ENCODE results near the gene ZNF71. TPM values are rescaled to one million over a fixed set of nuclear protein-coding genes. Genes with fewer than 3 reads are reported as not detected.

Gene ZNF71
- total RNA-seq, 1 donor from 2014 or later = 19.5 TPM

DNA sequence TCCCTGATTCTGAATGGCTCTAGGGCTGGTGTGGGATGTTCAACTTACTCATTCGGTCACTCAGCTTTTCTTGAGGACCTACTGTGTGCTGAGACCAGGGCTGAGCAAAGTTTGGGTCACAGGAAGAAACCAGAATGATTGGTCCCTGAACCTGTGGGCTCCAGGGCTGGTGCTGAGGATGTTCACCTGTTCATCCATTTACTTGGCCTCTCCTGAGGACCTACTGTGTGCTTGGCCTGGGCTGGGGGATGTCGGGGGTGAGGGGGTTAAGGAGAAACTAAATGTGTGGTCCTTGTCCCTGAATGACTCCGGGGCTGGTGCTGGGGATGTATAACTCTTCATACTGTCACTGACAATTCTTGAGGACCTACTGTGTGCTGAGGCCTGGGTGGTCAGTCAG, 66.1 kb downstream of the ZNF71 start:
- Mint-ChIP-seq H3K4me3 (no peak overlapping the region), H3K27ac (no peak overlapping the region), H3K27me3 (ENCODE audit: low read depth) (no peaks in the 10 kb centered on the region), H3K9me3 (peaks cover 30% of the 10 kb centered on the region), H3K36me3 (peaks cover 7% of the 10 kb centered on the region), H3K4me1 (no peaks in the 10 kb centered on the region)
- TF ChIP-seq, protein P1, sequence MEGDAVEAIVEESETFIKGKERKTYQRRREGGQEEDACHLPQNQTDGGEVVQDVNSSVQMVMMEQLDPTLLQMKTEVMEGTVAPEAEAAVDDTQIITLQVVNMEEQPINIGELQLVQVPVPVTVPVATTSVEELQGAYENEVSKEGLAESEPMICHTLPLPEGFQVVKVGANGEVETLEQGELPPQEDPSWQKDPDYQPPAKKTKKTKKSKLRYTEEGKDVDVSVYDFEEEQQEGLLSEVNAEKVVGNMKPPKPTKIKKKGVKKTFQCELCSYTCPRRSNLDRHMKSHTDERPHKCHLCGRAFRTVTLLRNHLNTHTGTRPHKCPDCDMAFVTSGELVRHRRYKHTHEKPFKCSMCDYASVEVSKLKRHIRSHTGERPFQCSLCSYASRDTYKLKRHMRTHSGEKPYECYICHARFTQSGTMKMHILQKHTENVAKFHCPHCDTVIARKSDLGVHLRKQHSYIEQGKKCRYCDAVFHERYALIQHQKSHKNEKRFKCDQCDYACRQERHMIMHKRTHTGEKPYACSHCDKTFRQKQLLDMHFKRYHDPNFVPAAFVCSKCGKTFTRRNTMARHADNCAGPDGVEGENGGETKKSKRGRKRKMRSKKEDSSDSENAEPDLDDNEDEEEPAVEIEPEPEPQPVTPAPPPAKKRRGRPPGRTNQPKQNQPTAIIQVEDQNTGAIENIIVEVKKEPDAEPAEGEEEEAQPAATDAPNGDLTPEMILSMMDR (IDR thresholded peaks at IDR 0.05; ENCODE audit: unreplicated experiment) = no peak
- DNase-seq (ENCODE audit: low spot score in 2 of 2, unreplicated experiment in 2 of 2) = no peak

DNA sequence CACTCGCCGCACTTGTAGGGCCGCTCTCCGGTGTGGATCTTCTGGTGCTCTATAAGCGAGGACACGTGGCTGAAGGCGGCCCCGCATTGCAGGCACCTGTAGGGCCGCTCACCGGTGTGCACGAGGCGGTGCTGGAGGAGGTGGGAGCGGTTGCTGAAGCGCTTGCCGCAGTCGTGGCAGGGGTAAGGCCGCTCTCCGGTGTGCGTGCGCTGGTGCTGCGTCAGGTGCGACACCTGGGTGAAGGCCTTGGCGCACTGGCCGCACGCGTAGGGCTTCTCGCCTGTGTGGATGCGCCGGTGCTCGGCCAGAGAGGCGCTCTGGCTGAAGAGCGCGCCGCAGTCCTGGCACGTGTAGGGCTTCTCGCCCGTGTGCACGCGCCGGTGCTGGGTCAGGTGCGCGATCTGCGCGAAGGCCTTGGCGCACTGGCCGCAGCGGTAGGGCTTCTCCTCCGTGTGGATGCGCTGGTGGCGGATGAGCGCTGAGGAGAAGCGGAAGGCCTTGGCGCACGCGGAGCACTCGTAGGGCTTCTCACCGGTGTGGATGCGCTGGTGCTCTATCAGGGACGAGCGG, 68.9 kb downstream of the ZNF71 start:
- DNase-seq (ENCODE audit: low spot score in 2 of 2, unreplicated experiment in 2 of 2) = no peak
- Mint-ChIP-seq H3K36me3 (peaks cover 7% of the 10 kb centered on the region), H3K9me3 (peaks cover 22% of the 10 kb centered on the region), H3K27me3 (ENCODE audit: low read depth) (no peaks in the 10 kb centered on the region), H3K4me1 (no peaks in the 10 kb centered on the region), H3K4me3 (no peak overlapping the region), H3K27ac (no peak overlapping the region)
- TF ChIP-seq, protein P1 (IDR thresholded peaks at IDR 0.05; ENCODE audit: unreplicated experiment) = no peak

DNA sequence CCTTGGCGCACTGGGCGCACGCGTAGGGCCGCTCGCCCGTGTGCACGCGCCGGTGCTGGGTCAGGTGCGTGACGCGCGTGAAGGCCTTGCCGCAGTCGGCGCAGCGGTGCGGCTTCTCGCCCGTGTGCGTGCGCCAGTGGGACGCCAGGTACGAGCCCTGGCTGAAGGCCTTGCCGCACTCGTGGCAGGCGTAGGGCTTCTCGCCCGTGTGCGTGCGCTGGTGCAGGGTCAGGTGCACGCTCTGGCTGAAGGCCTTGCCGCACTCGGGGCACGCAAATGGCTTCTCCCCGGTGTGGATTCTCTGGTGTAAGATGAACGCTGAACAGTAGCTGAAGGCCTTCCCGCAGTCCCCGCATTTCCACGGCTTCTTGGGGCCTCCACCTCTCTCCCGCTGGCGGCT, 69.4 kb downstream of the ZNF71 start:
- TF ChIP-seq, protein P1 (IDR thresholded peaks at IDR 0.05; ENCODE audit: unreplicated experiment) = no peak
- H3K9me3 Mint-ChIP-seq = peaks cover 20% of the 10 kb centered on the region
- H3K4me3 Mint-ChIP-seq = no peak overlapping the region
- H3K27ac Mint-ChIP-seq = no peak overlapping the region
- no peaks in the 10 kb centered on the region for H3K27me3 Mint-ChIP-seq (ENCODE audit: low read depth)
- no peak for DNase-seq (ENCODE audit: low spot score in 2 of 2, unreplicated experiment in 2 of 2)
- H3K36me3 Mint-ChIP-seq = peaks cover 4% of the 10 kb centered on the region
- H3K4me1 Mint-ChIP-seq = no peaks in the 10 kb centered on the region

DNA sequence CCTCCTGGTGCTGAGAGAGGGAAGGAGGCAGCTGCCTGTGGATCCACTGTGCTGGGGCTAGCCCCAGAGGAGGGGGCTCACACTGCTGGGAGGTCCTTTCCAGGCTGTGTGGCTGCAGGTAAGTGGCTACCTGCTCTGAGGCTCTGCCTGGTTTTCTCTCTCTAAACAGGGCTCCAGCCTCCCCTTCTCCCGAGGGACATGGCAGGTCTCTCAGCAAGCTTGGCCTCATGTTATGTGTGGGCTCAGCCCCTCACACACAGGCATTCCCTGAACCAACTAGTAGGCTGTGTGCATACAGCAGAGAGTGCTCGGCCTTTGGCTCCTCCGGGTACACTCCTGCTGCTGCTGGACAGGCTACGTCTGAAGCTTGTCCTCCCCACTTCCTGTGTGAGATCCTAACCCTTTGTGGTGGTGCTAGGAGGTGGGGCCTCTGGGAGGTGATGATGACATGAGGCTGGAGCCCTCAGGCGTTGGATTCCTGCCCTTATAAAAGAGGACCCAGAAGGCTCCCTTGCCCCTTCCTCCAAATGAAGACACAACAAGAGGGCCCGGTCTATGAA, 72.3 kb downstream of the ZNF71 start:
- H3K27ac Mint-ChIP-seq = no peak overlapping the region
- TF ChIP-seq, protein P1 (IDR thresholded peaks at IDR 0.05; ENCODE audit: unreplicated experiment) = no peak
- no peaks in the 10 kb centered on the region for H3K4me1 Mint-ChIP-seq
- peaks cover 24% of the 10 kb centered on the region for H3K9me3 Mint-ChIP-seq
- no peak for DNase-seq (ENCODE audit: low spot score in 2 of 2, unreplicated experiment in 2 of 2)
- peaks cover 3% of the 10 kb centered on the region for H3K36me3 Mint-ChIP-seq
- H3K27me3 Mint-ChIP-seq (ENCODE audit: low read depth) = no peaks in the 10 kb centered on the region
- H3K4me3 Mint-ChIP-seq = no peak overlapping the region

DNA sequence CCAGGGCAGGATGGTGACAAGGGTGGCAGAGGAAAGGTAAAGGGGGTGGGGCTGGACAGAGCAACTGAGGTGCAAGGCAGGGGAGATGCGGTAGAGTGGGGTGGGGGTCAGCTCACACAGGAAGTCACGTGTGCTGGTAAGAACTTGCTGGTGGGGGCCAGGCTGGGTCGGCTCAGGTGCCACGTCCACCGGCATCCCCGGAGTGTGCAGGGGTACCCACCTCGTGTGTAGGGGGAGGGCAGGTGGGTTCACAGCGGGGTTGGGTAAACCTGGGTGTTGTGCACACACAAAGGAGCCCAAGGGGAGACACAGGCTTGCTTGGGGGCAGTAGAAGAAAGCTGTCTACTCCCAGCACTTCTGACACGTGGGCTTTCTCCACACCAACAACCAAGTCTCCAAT, 73.6 kb downstream of the ZNF71 start:
- Mint-ChIP-seq H3K4me1 (no peaks in the 10 kb centered on the region), H3K36me3 (peaks cover 3% of the 10 kb centered on the region), H3K27ac (no peak overlapping the region), H3K27me3 (ENCODE audit: low read depth) (no peaks in the 10 kb centered on the region), H3K4me3 (no peak overlapping the region), H3K9me3 (peaks cover 19% of the 10 kb centered on the region)
- DNase-seq (ENCODE audit: low spot score in 2 of 2, unreplicated experiment in 2 of 2) = no peak
- TF ChIP-seq, protein P1 (IDR thresholded peaks at IDR 0.05; ENCODE audit: unreplicated experiment) = no peak

Measured in mesothelial cell of epicardium (in vitro differentiated cells).